Measurements from ENCODE around the gene GALNT15. TPM values are rescaled to one million over a fixed set of nuclear protein-coding genes. Genes with fewer than 3 reads are reported as not detected.

Gene GALNT15
- total and polyA plus RNA-seq, 4 donors = 2.8 to 9.7 (median 7.6) TPM

DNA sequence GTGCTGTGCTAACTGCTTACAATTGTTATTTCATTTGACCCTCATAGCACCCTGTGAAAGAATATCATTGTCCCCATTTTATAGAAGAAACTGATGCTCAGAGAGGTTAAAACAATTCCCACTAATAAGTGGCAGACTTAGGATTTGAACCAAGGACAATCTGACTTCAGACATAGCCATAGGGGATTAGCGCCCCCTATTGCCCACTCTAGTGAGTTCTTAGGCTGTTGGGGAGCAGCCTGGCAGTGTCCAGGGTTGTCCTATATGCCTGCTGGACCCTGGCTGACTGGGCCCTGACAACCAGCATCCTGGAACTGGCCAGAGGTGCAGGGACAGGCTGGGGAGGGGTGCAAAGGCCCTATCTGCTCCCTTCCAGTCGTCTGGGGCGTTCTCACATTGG lies 74.9 kb downstream of the GALNT15 start:
- no peak for DNase-seq
- TF ChIP-seq, protein P1, sequence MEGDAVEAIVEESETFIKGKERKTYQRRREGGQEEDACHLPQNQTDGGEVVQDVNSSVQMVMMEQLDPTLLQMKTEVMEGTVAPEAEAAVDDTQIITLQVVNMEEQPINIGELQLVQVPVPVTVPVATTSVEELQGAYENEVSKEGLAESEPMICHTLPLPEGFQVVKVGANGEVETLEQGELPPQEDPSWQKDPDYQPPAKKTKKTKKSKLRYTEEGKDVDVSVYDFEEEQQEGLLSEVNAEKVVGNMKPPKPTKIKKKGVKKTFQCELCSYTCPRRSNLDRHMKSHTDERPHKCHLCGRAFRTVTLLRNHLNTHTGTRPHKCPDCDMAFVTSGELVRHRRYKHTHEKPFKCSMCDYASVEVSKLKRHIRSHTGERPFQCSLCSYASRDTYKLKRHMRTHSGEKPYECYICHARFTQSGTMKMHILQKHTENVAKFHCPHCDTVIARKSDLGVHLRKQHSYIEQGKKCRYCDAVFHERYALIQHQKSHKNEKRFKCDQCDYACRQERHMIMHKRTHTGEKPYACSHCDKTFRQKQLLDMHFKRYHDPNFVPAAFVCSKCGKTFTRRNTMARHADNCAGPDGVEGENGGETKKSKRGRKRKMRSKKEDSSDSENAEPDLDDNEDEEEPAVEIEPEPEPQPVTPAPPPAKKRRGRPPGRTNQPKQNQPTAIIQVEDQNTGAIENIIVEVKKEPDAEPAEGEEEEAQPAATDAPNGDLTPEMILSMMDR (IDR thresholded peaks at IDR 0.05; ENCODE audit: control extremely low read depth, extremely low read depth) = no peak
- Histone ChIP-seq H3K27ac (ENCODE audit: low read depth in 1 of 2, low read length in 1 of 2) (no peak overlapping the region), H3K4me1 (ENCODE audit: control insufficient read depth in 5 of 5, insufficient read depth in 5 of 5, low read length in 5 of 5) (peaks cover 0 to 4% (median 3%) of the 10 kb centered on the region in 5 donors), H3K4me3 (no peak overlapping the region), H3K9ac (ENCODE audit: insufficient read depth in 1 of 2, low read length in 2 of 2) (no peak overlapping the region), H3K9me3 (ENCODE audit: control insufficient read depth in 4 of 4, insufficient read depth in 3 of 4, low read length in 3 of 4) (no peaks in the 10 kb centered on the region), H3K27me3 (ENCODE audit: control insufficient read depth in 3 of 3, insufficient read depth in 3 of 3, low read length in 2 of 3) (no peaks in the 10 kb centered on the region), H3K36me3 (ENCODE audit: control insufficient read depth in 4 of 4, insufficient read depth in 4 of 4, low read length in 4 of 4) (no peaks in the 10 kb centered on the region)
- 49 to 63% methylated on average over 3 of the region's 3 CpGs for WGBS, 2 donors
- ATAC-seq (ENCODE audit: insufficient read depth, low FRiP score) = no peak

DNA sequence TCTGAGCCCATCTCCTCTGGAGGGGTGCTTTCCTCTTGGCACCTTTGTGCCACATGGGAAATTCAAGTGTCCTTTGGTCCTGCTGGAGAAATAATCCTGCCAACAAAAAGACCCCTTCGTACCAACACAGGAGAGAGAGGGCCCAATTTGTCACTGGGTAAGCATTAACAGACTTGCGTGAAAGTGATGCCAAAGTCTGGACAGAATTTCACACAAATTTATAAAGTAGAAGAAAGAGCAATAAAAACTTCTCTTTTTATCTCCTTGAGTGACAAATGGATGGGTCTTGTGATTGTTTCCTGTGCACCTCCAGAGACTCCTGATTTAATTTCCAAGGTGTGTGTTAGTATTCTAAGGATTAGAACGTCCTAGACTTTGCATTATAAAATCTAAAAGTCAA lies 75.4 kb downstream of the GALNT15 start:
- ATAC-seq (ENCODE audit: insufficient read depth, low FRiP score) (no peak), DNase-seq (no peak)
- no peak overlapping the region for H3K27ac ChIP-seq (ENCODE audit: low read depth in 1 of 2, low read length in 1 of 2)
- no peaks in the 10 kb centered on the region for H3K9me3 ChIP-seq (ENCODE audit: control insufficient read depth in 4 of 4, insufficient read depth in 3 of 4, low read length in 3 of 4)
- 83 to 89% methylated on average over 3 of the region's 3 CpGs for WGBS, 2 donors
- H3K4me3 ChIP-seq = no peak overlapping the region
- H3K4me1 ChIP-seq (ENCODE audit: control insufficient read depth in 5 of 5, insufficient read depth in 5 of 5, low read length in 5 of 5) = peaks cover 0 to 3% (median 0%) of the 10 kb centered on the region in 5 donors
- no peaks in the 10 kb centered on the region for H3K36me3 ChIP-seq (ENCODE audit: control insufficient read depth in 4 of 4, insufficient read depth in 4 of 4, low read length in 4 of 4)
- H3K27me3 ChIP-seq (ENCODE audit: control insufficient read depth in 3 of 3, insufficient read depth in 3 of 3, low read length in 2 of 3) = no peaks in the 10 kb centered on the region
- TF ChIP-seq, protein P1 (IDR thresholded peaks at IDR 0.05; ENCODE audit: control extremely low read depth, extremely low read depth) = no peak
- H3K9ac ChIP-seq (ENCODE audit: insufficient read depth in 1 of 2, low read length in 2 of 2) = no peak overlapping the region

DNA sequence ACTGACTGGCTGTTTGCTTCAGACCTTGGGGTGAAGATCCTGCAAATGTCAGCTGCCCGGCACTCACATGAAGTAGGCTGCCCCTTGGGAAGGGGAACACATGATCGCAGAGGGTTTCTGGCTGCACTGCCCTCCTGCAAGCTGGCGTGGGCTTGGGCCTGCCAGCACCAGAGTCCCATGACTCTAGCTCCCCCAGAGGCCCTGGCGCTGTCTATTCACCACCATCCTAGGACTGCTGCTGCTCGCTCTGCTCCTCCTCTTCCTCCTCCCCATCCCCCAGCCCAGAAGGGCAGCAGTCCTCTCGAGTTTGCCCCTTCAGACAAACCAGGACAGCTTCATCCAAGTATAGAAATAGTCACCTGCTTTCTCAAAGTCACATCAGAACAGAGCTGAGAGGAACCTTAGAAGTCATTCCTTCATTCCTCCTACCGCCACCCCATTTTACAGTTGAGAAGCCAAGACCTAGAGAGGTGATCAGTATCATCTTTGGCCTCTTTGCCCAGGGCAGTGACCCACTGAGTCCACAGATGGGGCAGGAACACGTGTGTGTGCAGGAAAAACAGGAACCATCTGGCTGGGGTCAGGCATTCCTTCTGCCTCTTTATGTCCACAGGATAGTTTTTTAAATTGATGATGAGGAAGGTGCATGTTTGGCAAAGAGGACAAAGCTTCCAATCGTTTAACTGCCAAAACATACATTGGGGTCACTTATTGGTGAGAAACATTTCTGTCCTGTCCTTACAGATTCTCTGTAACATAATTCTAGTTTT lies 77.0 kb downstream of the GALNT15 start:
- Histone ChIP-seq H3K27me3 (ENCODE audit: control insufficient read depth in 3 of 3, insufficient read depth in 3 of 3, low read length in 2 of 3) (no peaks in the 10 kb centered on the region), H3K4me3 (no peak overlapping the region), H3K9me3 (ENCODE audit: control insufficient read depth in 4 of 4, insufficient read depth in 3 of 4, low read length in 3 of 4) (no peaks in the 10 kb centered on the region), H3K9ac (ENCODE audit: insufficient read depth in 1 of 2, low read length in 2 of 2) (no peak overlapping the region), H3K36me3 (ENCODE audit: control insufficient read depth in 4 of 4, insufficient read depth in 4 of 4, low read length in 4 of 4) (peaks cover 0 to 3% (median under 1%) of the 10 kb centered on the region in 4 donors), H3K27ac (ENCODE audit: low read depth in 1 of 2, low read length in 1 of 2) (no peak overlapping the region), H3K4me1 (ENCODE audit: control insufficient read depth in 5 of 5, insufficient read depth in 5 of 5, low read length in 5 of 5) (peaks cover 0 to 3% (median 0%) of the 10 kb centered on the region in 5 donors)
- ATAC-seq (ENCODE audit: insufficient read depth, low FRiP score) (no peak), DNase-seq (no peak)
- WGBS, 2 donors = 71% methylated on average over 9 of the region's 9 CpGs
- TF ChIP-seq, protein P1 (IDR thresholded peaks at IDR 0.05; ENCODE audit: control extremely low read depth, extremely low read depth) = no peak

Data from lung (tissue), 12 donors.